Testis (tissue), 2 donors: ENCODE data around the gene TBKBP1.

Source experiments
- CTCF ChIP-seq, 3 experiments: fragments of 450-650 bp in 2 of 3; fragments of 200-600 bp in 1 of 3; sonication (generic) in 1 of 3; IDR thresholded peaks; one replicate each; pipeline ENCODE4 v1.5.1; 2016 to 2019; ENCODE audit warnings: antibody characterized with exemption in 3 of 3, mild to moderate bottlenecking in 2 of 3, moderate library complexity in 1 of 3
- POLR2A ChIP-seq: fragments of 450-650 bp; IDR thresholded peaks from one replicate; pipeline ENCODE4 v1.6.1; 2017; ENCODE audit warnings: antibody characterized with exemption, mild to moderate bottlenecking, moderate library complexity

GRCh38 chr17:47730681-47731080 is 36.7 kb downstream of the TBKBP1 start:
- TF ChIP-seq POLR2A (no peak), CTCF (IDR thresholded peaks at IDR 0.05) (no peak)
